GM18858 (cell line): ENCODE measurements around the gene ARMC7.

ENCODE experiments used
- ATAC-seq: cut with Tn5 transposase; IDR thresholded peaks from one replicate; pipeline ENCODE4 v1.9.1; 2021; ENCODE audit not compliant: unreplicated experiment

The ARMC7 gene

DNA sequence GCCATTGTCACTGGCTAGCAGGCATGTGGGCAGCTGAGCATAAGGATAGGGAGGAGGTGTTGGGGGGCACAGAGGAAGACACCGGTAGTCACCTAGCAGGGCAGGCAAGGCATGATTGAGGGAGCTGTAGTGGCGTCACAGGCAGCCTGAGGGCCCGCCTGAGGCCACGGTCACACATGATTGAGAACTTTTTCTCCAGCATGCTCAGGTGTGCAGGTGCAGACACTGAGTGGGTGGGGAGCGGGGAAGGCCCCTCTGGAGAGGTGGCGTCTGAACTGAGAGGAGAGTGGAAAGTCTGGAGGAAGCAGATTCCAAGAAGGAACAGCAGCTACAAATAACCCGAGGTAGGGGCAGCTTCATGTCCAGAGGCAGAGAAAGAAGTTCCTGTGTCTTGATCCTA, 10.9 kb upstream of the ARMC7 start:
- ATAC-seq: no peak

- ATAC-seq: no peak
These were observed 9.7 kb upstream of the ARMC7 start for GRCh38 chr17:75099881-75100595.

- ATAC-seq: no peak
These were observed 7.4 kb upstream of the ARMC7 start for GRCh38 chr17:75102385-75102821.

DNA sequence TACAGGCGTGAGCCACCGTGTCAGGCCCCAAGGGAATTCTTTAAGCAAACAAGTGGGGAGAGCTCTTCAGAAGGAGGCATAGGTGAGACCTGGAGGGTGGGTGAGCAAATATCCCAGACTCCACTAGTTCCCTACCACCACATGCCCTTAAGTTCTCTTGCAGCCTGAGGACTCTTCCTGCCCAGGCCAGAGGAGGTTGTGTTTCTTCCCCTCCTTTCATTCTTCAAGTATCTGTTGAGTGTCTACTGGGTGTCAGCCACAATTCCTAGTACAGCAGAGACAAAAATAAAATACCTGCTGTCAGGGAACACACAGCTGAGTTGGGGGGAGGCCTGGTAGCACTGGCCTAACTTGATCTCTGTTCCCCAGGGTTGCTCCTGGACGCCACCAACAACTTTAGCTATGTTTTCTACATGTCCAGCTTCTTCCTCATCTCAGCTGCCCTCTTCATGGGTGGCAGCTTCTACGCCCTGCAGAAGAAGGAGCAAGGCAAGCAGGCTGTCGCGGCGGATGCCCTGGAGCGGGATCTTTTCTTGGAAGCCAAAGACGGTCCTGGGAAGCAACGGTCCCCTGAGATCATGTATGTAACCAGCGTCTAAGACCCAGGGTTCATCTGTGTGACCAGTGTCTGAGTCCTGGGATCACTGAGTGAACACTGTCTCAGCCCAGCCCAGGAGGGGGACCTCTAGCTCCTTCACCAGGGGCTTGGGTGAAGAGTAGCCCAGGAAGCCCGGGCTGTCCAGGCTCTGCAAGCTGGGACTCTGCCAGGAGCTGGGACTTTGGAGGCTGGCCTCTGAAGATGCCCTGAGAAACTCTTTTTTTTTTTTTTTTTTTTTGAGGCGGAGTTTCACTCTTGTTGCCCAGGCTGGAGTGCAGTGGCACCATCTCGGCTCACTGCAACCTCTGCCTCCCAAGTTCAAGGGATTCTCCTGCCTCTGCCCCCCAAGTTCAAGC, 5.9 kb upstream of the ARMC7 start:
- no peak for ATAC-seq

DNA sequence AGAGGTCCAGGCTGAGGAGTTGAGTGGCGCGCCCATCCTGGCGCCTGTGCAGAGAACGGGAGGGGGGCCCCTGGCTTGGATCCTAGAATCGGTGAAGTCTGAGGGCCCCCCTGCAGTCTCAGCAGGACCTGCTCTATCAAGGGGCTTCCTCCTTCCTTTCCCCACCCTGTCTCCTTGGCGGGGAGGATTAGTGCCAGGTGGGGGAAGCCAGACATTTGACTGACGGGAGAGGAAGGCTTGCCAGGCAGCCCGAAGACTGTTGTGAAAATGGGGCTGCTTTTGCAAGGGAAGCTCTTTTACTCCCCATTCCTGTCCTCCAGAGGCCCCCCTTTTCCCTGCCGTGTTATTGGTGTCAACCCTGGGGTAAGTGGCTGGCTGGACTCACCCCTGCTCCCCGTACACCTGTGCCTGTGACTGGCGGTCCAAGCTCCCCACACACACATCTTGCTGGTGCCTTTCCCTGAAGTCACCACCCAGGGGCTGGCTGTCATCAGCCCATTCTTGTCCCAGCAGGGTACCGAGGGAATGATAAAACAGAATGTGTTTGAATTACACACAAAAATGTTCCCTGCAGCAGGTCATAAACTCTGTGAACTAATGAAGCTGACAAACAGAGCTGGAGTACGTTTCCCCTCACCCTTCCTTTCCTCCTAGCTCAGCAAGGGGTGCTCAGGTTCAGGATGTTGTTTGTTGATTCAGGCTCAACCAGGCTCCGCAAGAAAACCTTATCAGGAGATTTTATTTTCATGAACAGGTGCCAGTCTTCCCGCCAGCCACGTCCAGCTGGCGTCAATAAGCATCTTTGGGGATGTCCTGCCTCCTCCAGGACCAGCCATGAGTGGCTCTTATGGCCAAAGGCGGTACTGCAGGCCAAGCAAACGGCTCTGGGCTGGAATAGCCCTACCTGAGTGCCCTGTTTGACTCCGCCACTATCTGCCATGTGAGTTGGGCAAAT, 4.4 kb upstream of the ARMC7 start:
- no peak for ATAC-seq

DNA sequence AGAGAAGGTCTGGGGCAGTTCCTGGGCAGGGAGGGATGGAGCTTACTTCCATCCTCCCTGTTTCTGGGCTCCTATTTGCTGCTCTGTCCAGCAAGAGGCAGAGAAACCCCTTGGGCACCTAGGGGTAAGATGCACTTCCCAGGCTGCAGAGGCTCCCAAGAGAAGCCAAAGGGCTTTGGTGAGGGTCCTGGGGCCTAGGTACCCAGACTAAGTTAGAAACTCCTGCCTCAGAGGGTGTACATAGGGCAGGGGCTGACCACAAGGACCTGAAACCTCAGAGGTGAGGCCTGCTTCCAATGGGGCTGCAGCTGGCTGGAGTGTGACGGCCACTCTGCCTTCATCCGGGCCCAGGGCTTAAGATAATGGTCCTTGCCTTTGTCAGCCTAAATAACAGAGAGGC, 1.6 kb upstream of the ARMC7 start:
- no peak for ATAC-seq

DNA sequence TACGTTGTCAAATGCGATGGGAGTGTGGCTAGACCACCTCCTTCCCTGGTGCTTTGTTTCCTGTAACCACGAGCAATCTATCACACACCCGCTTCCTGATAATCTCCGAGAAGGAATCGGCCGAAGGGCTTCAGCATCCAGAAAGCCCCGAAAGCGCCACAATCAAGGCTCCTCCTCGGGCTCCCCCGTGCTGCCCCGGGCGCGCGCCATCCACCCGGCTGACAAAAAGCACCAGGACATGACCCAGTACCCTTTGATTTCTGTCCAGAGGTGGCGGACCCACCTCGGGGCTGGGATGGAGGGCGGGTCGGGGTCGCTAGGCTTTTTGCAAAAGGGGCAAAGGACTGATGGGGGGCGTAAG, 743 bp upstream of the ARMC7 start:
- ATAC-seq: no peak

DNA sequence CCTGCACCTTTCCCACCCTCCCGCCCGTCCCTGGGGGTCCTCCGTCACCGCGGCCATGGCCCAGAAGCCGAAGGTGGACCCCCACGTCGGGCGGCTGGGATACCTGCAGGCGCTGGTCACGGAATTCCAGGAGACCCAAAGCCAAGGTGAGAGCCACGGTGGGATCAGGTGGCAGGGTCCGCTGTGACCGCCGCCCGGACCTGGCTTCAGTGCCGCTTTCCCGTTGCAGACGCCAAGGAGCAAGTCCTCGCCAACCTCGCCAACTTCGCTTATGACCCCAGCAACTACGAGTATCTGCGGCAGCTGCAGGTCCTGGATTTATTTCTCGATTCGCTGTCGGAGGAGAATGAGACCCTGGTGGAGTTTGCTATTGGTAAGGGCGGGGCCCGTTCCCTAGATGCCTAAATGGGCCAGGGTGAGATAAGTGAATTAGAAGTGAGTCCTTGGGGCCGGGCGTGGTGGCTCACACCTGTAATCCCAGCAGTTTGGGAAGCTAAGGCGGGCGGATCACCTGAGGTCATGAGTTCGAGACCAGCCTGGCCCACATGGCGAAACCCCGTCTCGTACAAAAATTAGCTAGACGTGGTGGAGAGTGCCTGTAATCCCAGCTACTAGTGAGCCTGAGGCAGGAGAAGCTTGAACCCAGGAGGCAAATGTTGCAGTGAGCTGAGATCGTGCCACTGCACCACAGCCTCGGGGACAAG, 617 bp downstream of the ARMC7 start:
- ATAC-seq: no peak

- no peak for ATAC-seq
These were observed 2.1 kb downstream of the ARMC7 start for GRCh38 chr17:75111777-75112335.

GRCh38 chr17:75113798-75114551, 4.2 kb downstream of the ARMC7 start:
- ATAC-seq: no peak

DNA sequence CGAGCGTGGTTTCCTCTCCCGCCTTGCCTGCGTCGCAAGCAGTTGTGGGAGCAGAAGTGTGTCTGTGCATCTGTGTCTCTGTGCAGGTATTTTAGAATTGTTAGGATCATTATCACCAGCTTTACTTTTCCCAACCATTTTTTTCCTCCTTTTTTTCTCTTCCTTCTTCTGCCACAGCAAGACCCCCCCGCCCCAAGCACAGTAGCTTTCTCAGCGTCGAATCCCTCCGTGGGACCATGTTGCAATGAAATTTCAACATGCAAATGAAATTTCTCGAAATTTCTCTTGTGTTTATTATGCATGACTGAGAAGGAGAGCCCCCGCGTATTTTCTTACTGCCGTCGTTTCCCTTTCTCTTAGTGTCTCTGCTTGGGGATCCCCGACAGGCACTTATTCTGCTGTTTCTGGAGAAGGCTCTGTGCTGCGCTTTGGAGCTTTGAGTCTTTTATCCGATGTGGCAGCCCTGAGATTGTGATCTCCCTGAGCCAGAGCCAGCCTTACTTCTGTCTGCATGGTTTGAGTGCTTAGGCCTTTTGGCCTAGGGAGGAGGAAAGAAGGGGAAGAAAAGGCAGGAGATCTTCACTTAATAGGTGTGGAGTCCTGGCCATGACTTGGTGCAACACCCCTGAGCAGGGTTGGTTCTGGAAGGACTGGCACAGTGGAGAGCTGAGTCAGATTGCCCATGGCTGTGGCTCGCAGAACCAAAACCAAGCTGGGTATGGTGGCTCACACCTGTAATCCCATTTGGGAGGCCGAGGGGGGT, 5.0 kb downstream of the ARMC7 start:
- ATAC-seq: no peak

GRCh38 chr17:75115555-75115954, 5.8 kb downstream of the ARMC7 start:
- ATAC-seq: no peak

DNA sequence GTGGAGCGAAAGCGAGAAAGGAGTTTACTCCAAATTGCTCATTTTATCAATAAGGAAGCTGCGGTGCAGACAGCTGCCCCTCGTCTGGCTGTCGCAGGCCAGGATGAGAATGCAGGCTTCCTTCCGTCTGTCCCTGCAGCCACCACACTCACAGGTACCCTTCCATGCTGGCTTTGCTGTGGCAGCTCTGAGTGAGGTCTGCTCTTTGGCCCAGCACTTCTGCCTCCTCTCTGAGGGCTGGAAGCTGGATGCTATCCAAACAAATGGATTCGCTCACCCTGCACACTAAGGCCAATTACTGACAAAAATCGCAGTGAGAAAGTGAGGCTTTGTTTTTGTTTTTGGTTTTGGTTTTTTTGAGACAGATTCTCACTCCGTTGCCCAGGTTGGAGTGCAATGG, 7.0 kb downstream of the ARMC7 start:
- ATAC-seq: no peak

DNA sequence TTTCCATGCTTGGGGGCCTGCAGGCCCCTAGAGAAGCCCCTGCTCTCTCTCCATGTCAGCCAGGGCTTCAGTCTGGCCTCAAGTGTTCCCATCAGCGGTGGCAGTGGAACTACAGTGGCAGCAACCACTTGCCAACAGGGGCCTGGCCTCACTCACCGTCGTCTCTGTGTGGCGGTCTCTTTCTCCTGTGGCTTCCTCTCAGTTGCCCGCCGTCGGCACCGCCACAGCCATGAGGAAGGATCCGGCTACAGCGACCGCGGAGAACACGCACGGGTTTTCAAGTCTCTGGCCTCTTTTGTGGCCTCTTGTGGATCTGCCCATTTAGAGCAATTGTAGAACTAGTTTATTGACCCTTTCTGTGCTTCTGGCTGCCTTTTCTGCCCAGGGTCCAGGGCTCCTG, 8.5 kb downstream of the ARMC7 start:
- no peak for ATAC-seq

- ATAC-seq: no peak
These were observed 14.5 kb downstream of the ARMC7 start for GRCh38 chr17:75124041-75124818.

- ATAC-seq: no peak
These were observed 15.0 kb downstream of the ARMC7 start for GRCh38 chr17:75124819-75125162.

GRCh38 chr17:75125984-75126383, 16.2 kb downstream of the ARMC7 start:
- no peak for ATAC-seq

DNA sequence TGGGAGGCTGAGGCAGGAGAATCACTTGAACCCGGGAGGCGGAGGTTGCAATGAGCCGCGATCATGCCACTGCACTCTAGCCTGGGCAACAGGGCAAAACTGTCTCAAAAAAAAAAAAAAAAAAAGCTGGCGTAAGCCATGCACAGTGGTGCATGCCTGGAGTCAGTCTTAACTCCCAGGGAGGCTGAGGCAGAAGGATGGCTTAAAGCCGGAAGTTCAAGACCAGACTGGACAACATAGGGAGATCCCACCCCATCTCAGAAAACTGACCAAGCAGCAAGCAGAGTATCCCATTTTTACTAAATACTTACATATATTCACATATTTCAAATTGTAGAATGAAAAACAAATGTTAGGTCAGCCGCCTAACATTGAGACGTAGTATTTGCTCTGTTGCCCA, 17.2 kb downstream of the ARMC7 start:
- ATAC-seq: no peak
